ENCODE data around the gene RALGAPA2. TPM values are rescaled to one million over a fixed set of nuclear protein-coding genes. Genes with fewer than 3 reads are reported as not detected.

Gene RALGAPA2
- total RNA-seq, 1 donor from 2014 or later = 88.9 TPM

GRCh38 chr20:20437314-20437713 is 275.1 kb downstream of the RALGAPA2 start:
- Histone ChIP-seq H3K9me3 (no peaks in the 10 kb centered on the region), H3K36me3 (peaks cover 35% of the 10 kb centered on the region), H3K4me3 (no peak overlapping the region), H3K27me3 (no peaks in the 10 kb centered on the region), H3K27ac (no peak overlapping the region), H3K4me1 (no peaks in the 10 kb centered on the region)
- intact Hi-C loops (cut with DNase I) = no loop called here
- ATAC-seq (no peak), DNase-seq (no peak)
- no peak for TF ChIP-seq CTCF (IDR thresholded peaks at IDR 0.05)

GRCh38 chr20:20436689-20437088 is 275.8 kb downstream of the RALGAPA2 start:
- no peak overlapping the region for H3K27ac ChIP-seq
- no peak for TF ChIP-seq CTCF (IDR thresholded peaks at IDR 0.05)
- no peaks in the 10 kb centered on the region for H3K4me1 ChIP-seq
- ATAC-seq (no peak), DNase-seq (no peak)
- peaks cover 35% of the 10 kb centered on the region for H3K36me3 ChIP-seq
- no peak overlapping the region for H3K4me3 ChIP-seq
- intact Hi-C loops (cut with DNase I) = no loop called here
- H3K9me3 ChIP-seq = no peaks in the 10 kb centered on the region
- no peaks in the 10 kb centered on the region for H3K27me3 ChIP-seq

- no peaks in the 10 kb centered on the region for H3K27me3 ChIP-seq
- DNase-seq = no peak
- H3K4me1 ChIP-seq = no peaks in the 10 kb centered on the region
- H3K36me3 ChIP-seq = peaks cover 30% of the 10 kb centered on the region
- no peak overlapping the region for H3K4me3 ChIP-seq
- no peak for ATAC-seq
- H3K27ac ChIP-seq = no peak overlapping the region
- H3K9me3 ChIP-seq = no peaks in the 10 kb centered on the region
- intact Hi-C loops (cut with DNase I) = no loop called here
- TF ChIP-seq CTCF (IDR thresholded peaks at IDR 0.05) = no peak
Observed at GRCh38 chr20:20435453-20435852, 277.0 kb downstream of the RALGAPA2 start.

GRCh38 chr20:20432618-20433286 is 279.7 kb downstream of the RALGAPA2 start:
- ATAC-seq = no peak
- H3K27me3 ChIP-seq = no peaks in the 10 kb centered on the region
- DNase-seq = no peak
- intact Hi-C loops (cut with DNase I) = no loop called here
- H3K36me3 ChIP-seq = peaks cover 28% of the 10 kb centered on the region
- TF ChIP-seq CTCF (IDR thresholded peaks at IDR 0.05) = no peak
- H3K4me1 ChIP-seq = no peaks in the 10 kb centered on the region
- H3K9me3 ChIP-seq = no peaks in the 10 kb centered on the region
- H3K27ac ChIP-seq = no peak overlapping the region
- no peak overlapping the region for H3K4me3 ChIP-seq

GRCh38 chr20:20430066-20430465 is 282.4 kb downstream of the RALGAPA2 start:
- ATAC-seq (peak; percentile 20), DNase-seq (no peak)
- H3K4me3 ChIP-seq = no peak overlapping the region
- no peaks in the 10 kb centered on the region for H3K9me3 ChIP-seq
- intact Hi-C loops (cut with DNase I) = no loop called here
- H3K27ac ChIP-seq = no peak overlapping the region
- TF ChIP-seq CTCF (IDR thresholded peaks at IDR 0.05) = no peak
- H3K27me3 ChIP-seq = no peaks in the 10 kb centered on the region
- no peaks in the 10 kb centered on the region for H3K4me1 ChIP-seq
- H3K36me3 ChIP-seq = peaks cover 27% of the 10 kb centered on the region

- TF ChIP-seq CTCF (IDR thresholded peaks at IDR 0.05) = no peak
- Histone ChIP-seq H3K4me1 (no peaks in the 10 kb centered on the region), H3K9me3 (no peaks in the 10 kb centered on the region), H3K27ac (no peak overlapping the region), H3K27me3 (no peaks in the 10 kb centered on the region), H3K4me3 (no peak overlapping the region), H3K36me3 (peaks cover 16% of the 10 kb centered on the region)
- no peak for ATAC-seq
- intact Hi-C loops (cut with DNase I) = no loop called here
- no peak for DNase-seq
Observed at GRCh38 chr20:20428067-20428466, 284.4 kb downstream of the RALGAPA2 start.
